GM21825 (cell line): ENCODE data around the gene TLE2.
"Not testable (repeated sequence)": the region's sequence is repeated elsewhere in the genome, so short reads cannot be mapped to it uniquely, and the experiment has no call there.

Experiments used
- ATAC-seq: cut with Tn5 transposase; IDR thresholded peaks from one replicate; pipeline ENCODE4 v1.9.1; 2021; ENCODE audit warnings: mild to moderate bottlenecking, moderate library complexity; ENCODE audit not compliant: unreplicated experiment

TLE2 gene

DNA sequence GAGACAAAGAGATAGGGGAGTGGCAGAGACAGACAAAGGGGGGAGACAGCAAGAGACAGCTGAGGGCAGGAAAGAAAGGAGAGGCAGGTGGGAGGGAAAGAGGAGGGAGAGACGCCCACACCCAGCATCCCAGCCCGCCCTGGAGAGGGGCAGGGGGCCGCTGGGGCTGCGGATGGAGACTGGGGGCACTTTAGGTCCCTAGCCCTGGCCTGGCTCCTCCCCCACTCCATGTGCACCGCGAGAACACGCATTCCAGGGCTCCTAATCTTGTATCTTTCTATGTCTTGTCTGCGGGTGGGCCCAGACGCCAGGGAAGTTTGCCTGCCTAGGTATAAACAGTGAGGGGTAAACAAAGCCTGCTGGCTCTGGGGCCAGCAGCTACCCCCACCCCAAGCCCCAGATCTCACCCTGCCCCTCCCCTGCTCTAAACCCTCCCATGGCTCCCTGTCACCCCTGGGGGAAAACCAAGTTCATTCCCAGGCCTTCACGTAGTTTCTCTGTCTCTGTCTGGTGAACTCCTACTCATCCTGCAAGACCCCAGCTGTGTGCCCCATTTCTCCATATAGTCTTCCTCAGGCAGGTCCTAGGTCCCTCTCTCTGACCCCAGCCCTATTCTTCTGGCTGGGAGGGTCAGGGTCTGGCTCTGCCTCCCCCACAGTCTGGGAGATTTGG is 27.5 kb upstream of the TLE2 start:
- ATAC-seq = no peak

GRCh38 chr19:3055741-3056416 is 26.8 kb upstream of the TLE2 start:
- no peak for ATAC-seq

GRCh38 chr19:3054972-3055740 is 26.1 kb upstream of the TLE2 start:
- ATAC-seq = no peak

DNA sequence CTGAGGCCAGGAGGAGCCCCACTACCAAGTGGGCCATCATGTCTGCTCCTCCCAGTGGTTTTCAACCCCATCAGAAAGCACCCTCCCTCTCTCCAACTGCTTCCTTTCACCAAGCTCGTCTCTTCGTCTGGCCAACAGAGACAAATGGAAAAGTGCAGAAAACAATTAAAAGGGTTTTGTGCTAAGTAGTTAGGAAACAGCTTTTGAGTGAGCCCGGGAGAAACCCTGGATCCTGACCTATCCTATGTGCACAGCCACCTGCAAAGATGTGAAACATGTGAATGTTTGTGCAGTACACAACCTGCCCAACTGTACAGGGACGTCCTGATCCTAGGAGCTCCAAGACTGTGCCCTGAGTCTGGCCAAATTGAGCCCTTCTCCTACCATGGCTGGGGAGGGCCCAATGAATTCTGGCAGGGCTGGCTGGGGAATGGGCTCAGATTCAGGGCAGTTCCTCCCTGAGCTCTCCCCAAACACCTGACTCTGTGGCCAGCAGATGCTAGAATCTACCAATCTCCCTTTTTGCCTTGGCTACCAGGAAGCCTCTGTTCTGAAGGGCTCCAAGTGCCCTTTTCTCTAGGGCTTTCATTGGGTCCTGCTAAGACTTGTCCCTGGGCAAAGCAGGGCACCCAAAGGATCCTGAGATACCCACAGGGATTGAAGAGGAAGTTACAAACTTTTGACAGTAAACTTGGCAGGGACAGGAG is 25.3 kb upstream of the TLE2 start:
- no peak for ATAC-seq

GRCh38 chr19:3053780-3054179 is 24.7 kb upstream of the TLE2 start:
- ATAC-seq = no peak

DNA sequence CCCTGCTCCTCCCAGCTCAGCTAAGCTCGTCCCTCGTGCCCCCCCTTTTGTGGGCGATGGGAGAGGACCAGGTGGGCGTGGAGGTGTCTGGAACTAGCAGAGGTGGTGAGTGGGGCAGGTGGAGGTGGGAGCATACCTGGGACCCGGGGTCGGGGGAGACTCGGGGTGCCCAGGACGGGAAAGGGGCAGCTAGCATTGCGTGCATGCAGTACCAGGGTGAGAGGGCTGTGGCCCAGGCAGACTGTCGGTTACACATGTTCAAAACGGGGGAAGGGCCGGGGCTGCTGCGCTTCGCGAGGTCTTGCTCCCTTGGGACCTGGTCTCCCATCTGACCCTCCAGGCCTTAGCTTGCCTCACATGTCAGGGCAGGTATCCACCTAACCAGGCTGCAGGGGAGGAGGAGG is 24.1 kb upstream of the TLE2 start:
- no peak for ATAC-seq

- ATAC-seq = not testable (repeated sequence)
Measured at GRCh38 chr19:3050016-3050415, 20.9 kb upstream of the TLE2 start.

- no peak for ATAC-seq
Measured at GRCh38 chr19:3049089-3049488, 20.0 kb upstream of the TLE2 start.

- no peak for ATAC-seq
Measured at GRCh38 chr19:3048190-3048533, 19.1 kb upstream of the TLE2 start.

DNA sequence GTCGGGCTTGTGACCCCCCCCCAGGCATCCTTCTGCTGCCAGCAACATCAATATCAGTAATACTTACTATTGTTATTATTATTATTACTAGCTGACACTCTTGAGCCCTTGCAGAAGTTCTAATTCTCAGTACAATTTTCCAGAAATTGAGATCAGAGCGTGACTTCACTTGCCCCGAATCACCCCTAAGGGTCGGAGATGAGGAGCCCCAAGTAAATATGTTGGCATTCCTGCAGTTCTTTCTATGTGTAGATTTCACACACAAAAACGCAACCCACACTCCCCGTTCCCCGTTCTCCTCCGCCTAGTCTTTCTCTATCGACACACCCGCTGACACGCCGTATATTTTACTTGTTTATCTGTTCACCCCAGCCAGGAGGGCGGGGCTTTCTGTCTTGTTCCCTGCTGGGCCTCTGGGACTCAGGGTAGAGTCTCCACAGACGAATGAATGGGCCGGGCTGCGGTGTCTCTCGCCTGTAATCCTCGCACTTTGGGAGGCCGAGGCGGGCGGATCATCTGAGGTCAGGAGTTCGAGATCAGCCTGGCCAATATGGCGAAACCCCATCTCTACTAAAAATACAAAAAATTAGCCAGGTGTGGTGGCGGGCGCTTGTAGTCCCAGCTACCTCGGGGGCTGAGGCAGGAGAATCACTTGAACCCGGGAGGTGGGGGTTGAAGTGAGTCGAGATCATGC is 18.6 kb upstream of the TLE2 start:
- no peak for ATAC-seq

DNA sequence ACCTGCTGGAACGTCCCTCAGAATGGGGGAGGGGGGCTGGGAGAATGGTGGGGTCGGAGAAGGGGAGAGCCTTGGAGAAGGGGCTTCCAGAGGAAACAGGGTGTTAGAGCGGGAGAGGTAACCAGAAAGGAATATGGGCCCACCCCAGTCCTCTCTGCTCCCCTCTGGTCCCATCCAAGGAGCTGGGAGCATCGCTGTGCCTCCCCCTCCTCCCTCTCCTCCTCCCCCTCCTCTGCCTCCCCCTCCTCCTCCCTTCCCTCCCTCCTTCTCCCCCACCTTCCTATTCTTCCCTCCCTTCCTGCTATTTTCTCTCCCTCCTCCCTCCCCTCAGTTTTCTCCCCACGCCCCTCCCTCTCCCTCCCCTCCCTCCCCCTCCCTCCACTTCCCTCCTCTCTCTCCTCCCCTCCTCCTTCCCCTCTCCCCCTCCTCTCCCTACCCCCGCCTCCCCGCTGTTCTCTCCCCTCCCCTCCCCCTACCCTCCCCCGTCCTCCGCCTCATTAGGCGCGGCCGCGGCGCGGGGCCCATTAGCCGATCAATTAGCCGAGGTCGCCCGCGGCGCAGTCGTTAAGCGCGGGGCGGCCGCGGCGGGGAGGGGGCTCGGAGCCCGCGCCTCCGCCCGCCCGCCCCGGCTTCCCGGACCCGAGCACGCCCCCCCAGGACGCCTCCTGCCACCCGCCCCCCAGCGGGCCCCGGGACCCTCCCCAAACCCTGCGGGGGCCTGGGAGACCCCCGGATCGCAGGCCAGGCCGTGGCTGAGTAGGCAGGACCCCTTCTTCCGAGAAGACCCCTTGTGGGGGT is 17.8 kb upstream of the TLE2 start:
- no peak for ATAC-seq

DNA sequence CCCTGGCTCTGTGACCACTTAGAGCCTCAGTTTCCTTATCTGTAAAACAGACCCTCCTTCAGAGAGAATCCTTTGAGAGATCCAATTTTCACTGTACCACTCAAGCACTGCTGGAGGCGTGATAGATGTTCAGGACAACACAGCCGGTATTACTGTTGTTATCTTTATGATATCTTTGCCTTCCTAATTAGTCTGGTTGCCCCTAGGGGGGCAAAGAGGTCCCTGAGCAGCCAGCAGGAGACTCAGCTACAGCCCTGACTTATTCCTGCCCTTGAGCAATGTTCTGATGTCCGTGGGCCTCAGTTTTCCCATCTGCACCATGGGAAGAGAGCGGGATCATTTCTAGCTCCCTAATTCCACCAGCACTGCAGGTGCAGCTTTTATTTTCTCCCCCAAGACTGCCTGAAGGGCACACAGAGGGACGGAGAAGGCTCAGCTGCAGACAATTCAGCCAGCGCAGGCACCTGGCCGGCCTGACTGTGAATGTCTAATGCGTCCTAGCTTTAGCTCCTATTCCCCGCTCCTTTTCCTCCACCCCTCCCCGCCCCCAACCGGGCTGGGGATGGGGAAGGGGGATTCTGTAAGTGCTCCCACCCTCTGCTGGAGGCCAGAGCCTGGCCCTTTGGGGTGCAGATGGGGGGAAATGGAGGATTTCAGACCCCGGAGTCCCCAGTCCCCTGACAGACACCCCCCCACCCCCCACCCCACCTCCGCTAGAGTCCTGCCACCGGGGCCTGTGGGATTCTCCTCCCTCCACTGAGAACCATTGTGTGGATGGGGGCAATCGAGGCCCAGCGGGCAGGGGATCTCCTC is 17.0 kb upstream of the TLE2 start:
- no peak for ATAC-seq

GRCh38 chr19:3045191-3045590 is 16.1 kb upstream of the TLE2 start:
- ATAC-seq = no peak

- ATAC-seq = no peak
Measured at GRCh38 chr19:3042621-3043267, 13.7 kb upstream of the TLE2 start.

DNA sequence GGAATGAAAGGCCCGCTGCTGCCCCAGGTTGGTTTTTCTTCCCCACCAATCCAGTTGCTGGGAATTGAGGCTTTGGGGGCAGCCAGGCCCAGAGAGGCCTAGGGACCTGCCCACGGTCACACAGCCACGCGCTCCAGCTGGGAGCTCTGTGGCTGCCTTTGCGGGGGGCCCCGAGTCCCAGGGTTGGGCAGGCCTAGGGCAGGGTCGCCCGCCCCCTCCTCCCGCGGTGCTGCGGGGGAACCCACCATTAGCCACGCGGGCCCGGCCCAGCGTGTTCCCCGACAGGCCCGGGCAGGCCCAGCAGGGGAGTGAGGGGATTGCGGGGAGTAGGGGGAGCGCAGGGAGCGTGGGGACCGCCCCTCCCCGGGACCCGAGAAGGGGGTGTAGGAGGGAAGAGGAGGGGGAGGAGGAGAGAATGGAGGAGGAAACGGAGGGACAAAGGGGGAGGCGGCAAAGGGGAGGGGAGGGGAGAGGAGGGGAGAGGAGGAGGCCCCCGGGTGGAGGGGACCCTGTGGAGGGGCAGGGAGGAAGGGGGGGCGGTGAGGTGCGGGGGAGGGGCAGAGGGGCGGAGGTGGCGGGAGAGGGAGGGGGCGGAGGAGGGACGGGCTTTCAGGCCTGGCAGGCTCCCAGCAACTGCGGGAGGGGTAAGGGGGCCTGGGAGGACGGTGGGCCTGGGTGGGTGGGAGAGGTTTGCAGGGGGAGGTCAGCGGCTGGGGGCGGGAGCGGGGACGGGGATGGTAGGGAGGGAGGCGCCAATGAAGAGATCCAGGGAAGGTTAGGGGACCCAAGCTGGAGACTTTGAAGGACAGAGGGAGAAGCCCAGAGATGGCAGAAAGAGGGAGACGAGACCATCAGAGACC is 12.9 kb upstream of the TLE2 start:
- no peak for ATAC-seq

DNA sequence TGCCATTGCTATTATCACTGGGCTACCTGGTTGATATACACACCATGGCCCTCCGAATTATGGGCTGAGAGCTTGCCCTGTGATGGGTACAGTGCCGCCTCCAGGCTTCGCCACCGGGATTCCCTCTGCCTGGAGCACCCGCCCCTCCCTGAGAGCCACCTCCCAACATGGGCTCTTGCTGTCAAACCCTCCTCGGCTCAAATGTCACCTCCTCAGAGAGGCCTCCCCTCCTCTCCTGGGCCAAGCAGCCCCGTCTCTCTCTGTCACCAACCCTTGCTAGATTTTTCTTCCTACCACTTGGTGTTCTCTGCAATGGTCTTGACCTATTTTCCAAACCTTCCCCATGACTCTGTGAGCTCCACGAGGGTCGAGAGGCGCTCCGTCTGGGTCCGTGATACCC is 12.2 kb upstream of the TLE2 start:
- no peak for ATAC-seq

GRCh38 chr19:3039641-3040077 is 10.6 kb upstream of the TLE2 start:
- ATAC-seq = no peak

- no peak for ATAC-seq
Measured at GRCh38 chr19:3039125-3039524, 10.0 kb upstream of the TLE2 start.
